Effector memory CD4-positive, alpha-beta T cell (primary cell): ENCODE data around the gene CLEC16A.
"Not testable (repeated sequence)": the region's sequence is repeated elsewhere in the genome, so short reads cannot be mapped to it uniquely, and the experiment has no call there.

Experiments
- DNase-seq, 3 donors: peaks; one replicate each; pipeline ENCODE4 v3.0.0-alpha.2; 2020
- H3K27ac ChIP-seq: 2 replicates; pipeline ENCODE4 v1.7.0; 2013; ENCODE audit warnings: mild to moderate bottlenecking, low read length, moderate library complexity; ENCODE audit not compliant: insufficient read depth, poor library complexity, severe bottlenecking
- H3K27me3 ChIP-seq: replicated peaks from 2 replicates; pipeline ENCODE4 v1.7.0; 2013; ENCODE audit warnings: mild to moderate bottlenecking, low read length; ENCODE audit not compliant: insufficient read depth, control insufficient read depth, poor library complexity, severe bottlenecking
- H3K36me3 ChIP-seq: 2 replicates; pipeline ENCODE4 v1.7.0; 2013; ENCODE audit warnings: mild to moderate bottlenecking, low read length, moderate library complexity; ENCODE audit not compliant: control insufficient read depth, insufficient read depth
- H3K4me1 ChIP-seq: 2 replicates; pipeline ENCODE4 v1.7.0; 2013; ENCODE audit warnings: low read length, mild to moderate bottlenecking; ENCODE audit not compliant: control insufficient read depth, insufficient read depth, poor library complexity, severe bottlenecking
- H3K4me3 ChIP-seq: 2 replicates; pipeline ENCODE4 v1.7.0; 2013; ENCODE audit warnings: low read length, low read depth, mild to moderate bottlenecking; ENCODE audit not compliant: insufficient read depth, poor library complexity, severe bottlenecking
- H3K9me3 ChIP-seq: 2 replicates; pipeline ENCODE4 v1.7.0; 2013; ENCODE audit warnings: mild to moderate bottlenecking, low read length, moderate library complexity; ENCODE audit not compliant: control insufficient read depth

Gene CLEC16A

DNA sequence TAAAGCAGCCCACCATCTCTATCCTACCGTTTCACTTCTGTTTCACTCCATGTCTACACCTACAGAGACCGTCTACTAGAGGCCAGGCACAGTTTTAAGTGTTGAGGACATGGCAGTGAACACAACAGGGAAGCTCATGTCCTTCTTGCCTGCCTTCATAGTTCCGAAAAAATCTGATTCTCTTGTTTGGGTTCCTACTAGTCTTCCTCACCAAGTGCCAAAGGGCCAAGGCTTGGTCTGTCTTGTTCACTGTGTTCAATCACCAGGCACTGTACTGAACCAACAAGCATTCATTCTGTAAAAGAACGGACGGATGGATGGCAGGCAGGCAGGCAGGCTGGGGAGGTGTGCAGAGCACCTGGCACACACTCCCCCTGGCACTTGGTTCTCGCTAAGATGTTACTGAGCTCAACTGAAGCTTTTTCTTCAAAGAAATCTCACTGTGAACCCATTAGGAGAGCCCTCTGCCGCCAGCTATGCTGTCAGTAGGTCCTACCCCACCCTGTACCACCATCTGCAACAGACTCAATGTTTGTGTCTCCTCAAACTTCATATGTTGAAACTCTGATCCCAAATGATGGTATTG lies 4.6 kb upstream of the CLEC16A start:
- Histone ChIP-seq H3K4me1 (peaks cover 50% of the 10 kb centered on the region), H3K9me3 (no peaks in the 10 kb centered on the region), H3K36me3 (no peaks in the 10 kb centered on the region), H3K4me3 (peak overlapping the region; percentile 63), H3K27me3 (no peaks in the 10 kb centered on the region), H3K27ac (no peak overlapping the region)
- DNase-seq: no peak

GRCh38 chr16:10940501-10941079 lies 3.8 kb upstream of the CLEC16A start:
- Histone ChIP-seq H3K9me3 (no peaks in the 10 kb centered on the region), H3K27ac (peak overlapping the region; percentile 33), H3K4me1 (peaks cover 58% of the 10 kb centered on the region), H3K36me3 (no peaks in the 10 kb centered on the region), H3K27me3 (no peaks in the 10 kb centered on the region), H3K4me3 (peak overlapping the region; percentile 63)
- no peak for DNase-seq

- H3K27me3 ChIP-seq: no peaks in the 10 kb centered on the region
- H3K4me3 ChIP-seq: peak overlapping the region; percentile 63
- H3K36me3 ChIP-seq: no peaks in the 10 kb centered on the region
- peak overlapping the region; percentile 55 for H3K27ac ChIP-seq
- no peaks in the 10 kb centered on the region for H3K9me3 ChIP-seq
- no peak for DNase-seq
- H3K4me1 ChIP-seq: peaks cover 59% of the 10 kb centered on the region
Measured at GRCh38 chr16:10941127-10941933, 3.0 kb upstream of the CLEC16A start.

- peak overlapping the region; percentile 55 for H3K27ac ChIP-seq
- not testable (repeated sequence) for H3K9me3 ChIP-seq, H3K36me3 ChIP-seq, H3K27me3 ChIP-seq, DNase-seq
- peaks cover 57% of the 10 kb centered on the region for H3K4me1 ChIP-seq
- peak overlapping the region; percentile 63 for H3K4me3 ChIP-seq
Measured at GRCh38 chr16:10941935-10942351, 2.4 kb upstream of the CLEC16A start.

- Histone ChIP-seq H3K4me3 (peak within 1 kb of the TSS; percentile 63), H3K9me3 (no peaks in the 10 kb centered on the region), H3K27ac (peak within 1 kb of the TSS; percentile 55), H3K4me1 (peaks cover 51% of the 10 kb centered on the region), H3K27me3 (no peaks in the 10 kb centered on the region), H3K36me3 (no peaks in the 10 kb centered on the region)
- peak; percentile 89 to 92 (median 90) for DNase-seq
Measured at GRCh38 chr16:10942352-10943063, 1.9 kb upstream of the CLEC16A start, which contains the start of gene DEXI. DEXI (minus strand) TSS chr16:10942468; CDS start chr16:10942005, 463 bp downstream.

- Histone ChIP-seq H3K9me3 (no peaks in the 10 kb centered on the region), H3K4me3 (peak overlapping the region; percentile 63), H3K27ac (no peak overlapping the region), H3K27me3 (no peaks in the 10 kb centered on the region), H3K4me1 (peaks cover 46% of the 10 kb centered on the region), H3K36me3 (no peaks in the 10 kb centered on the region)
- DNase-seq: no peak
Measured at GRCh38 chr16:10943064-10943353, 1.4 kb upstream of the CLEC16A start.

GRCh38 chr16:10945065-10945787 lies 862 bp downstream of the CLEC16A start:
- no peak for DNase-seq
- H3K4me1 ChIP-seq: peaks cover 35% of the 10 kb centered on the region
- H3K4me3 ChIP-seq: peak overlapping the region; percentile 94
- H3K9me3 ChIP-seq: no peaks in the 10 kb centered on the region
- H3K27ac ChIP-seq: peak overlapping the region; percentile 60
- no peaks in the 10 kb centered on the region for H3K36me3 ChIP-seq
- no peaks in the 10 kb centered on the region for H3K27me3 ChIP-seq

- no peak overlapping the region for H3K27ac ChIP-seq
- H3K4me1 ChIP-seq: peaks cover 24% of the 10 kb centered on the region
- no peak overlapping the region for H3K4me3 ChIP-seq
Measured at GRCh38 chr16:10946308-10946707, 1.9 kb downstream of the CLEC16A start.

DNA sequence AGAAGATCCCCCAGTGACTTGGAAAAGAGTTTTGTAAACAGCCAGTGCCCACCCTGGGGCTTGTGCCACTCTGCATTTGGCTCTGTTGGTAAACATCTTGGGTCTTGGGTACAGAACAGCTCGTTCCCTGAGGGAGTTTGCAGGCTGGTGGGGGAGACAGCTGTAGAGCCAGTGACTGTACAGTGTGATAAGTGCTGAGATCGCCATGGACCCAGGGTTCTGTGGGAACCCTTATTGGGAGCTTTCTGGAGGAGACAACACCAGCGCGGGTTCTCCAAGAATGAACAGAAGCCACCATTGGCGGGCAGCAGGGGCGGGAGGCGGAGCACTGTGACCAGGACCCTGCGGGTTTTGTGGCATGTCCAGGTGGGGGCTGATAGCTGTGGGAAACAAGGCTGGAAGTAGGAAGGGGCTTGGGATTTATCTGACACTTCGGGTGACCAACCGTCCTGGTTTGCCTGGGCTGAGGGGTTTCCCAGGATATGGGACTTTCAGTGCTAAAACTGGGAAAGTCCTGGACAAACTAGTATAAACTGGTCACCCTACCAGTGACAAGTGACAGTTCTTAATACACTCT lies 2.9 kb downstream of the CLEC16A start:
- no peak for DNase-seq
- H3K4me3 ChIP-seq: no peak overlapping the region
- H3K27ac ChIP-seq: no peak overlapping the region
- H3K4me1 ChIP-seq: peaks cover 24% of the 10 kb centered on the region
- no peaks in the 10 kb centered on the region for H3K27me3 ChIP-seq
- H3K9me3 ChIP-seq: no peaks in the 10 kb centered on the region
- H3K36me3 ChIP-seq: no peaks in the 10 kb centered on the region

More at GRCh38 chr16:10946308-10946707, 1.9 kb downstream of the CLEC16A start:
- DNase-seq: no peak
- no peaks in the 10 kb centered on the region for H3K36me3 ChIP-seq
- no peaks in the 10 kb centered on the region for H3K27me3 ChIP-seq
- H3K9me3 ChIP-seq: no peaks in the 10 kb centered on the region
